Measurements from ENCODE around the gene HAUS6.
"Not testable (repeated sequence)": the region's sequence is repeated elsewhere in the genome, so short reads cannot be mapped to it uniquely, and the experiment has no call there.

HAUS6 gene, protein sequence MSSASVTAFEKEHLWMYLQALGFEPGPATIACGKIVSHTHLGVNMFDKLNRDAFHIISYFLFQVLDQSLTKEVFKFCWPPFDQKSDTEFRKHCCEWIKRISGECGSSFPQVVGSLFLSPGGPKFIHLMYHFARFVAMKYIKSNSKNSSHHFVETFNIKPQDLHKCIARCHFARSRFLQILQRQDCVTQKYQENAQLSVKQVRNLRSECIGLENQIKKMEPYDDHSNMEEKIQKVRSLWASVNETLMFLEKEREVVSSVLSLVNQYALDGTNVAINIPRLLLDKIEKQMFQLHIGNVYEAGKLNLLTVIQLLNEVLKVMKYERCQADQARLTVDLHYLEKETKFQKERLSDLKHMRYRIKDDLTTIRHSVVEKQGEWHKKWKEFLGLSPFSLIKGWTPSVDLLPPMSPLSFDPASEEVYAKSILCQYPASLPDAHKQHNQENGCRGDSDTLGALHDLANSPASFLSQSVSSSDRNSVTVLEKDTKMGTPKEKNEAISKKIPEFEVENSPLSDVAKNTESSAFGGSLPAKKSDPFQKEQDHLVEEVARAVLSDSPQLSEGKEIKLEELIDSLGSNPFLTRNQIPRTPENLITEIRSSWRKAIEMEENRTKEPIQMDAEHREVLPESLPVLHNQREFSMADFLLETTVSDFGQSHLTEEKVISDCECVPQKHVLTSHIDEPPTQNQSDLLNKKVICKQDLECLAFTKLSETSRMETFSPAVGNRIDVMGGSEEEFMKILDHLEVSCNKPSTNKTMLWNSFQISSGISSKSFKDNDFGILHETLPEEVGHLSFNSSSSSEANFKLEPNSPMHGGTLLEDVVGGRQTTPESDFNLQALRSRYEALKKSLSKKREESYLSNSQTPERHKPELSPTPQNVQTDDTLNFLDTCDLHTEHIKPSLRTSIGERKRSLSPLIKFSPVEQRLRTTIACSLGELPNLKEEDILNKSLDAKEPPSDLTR

DNA sequence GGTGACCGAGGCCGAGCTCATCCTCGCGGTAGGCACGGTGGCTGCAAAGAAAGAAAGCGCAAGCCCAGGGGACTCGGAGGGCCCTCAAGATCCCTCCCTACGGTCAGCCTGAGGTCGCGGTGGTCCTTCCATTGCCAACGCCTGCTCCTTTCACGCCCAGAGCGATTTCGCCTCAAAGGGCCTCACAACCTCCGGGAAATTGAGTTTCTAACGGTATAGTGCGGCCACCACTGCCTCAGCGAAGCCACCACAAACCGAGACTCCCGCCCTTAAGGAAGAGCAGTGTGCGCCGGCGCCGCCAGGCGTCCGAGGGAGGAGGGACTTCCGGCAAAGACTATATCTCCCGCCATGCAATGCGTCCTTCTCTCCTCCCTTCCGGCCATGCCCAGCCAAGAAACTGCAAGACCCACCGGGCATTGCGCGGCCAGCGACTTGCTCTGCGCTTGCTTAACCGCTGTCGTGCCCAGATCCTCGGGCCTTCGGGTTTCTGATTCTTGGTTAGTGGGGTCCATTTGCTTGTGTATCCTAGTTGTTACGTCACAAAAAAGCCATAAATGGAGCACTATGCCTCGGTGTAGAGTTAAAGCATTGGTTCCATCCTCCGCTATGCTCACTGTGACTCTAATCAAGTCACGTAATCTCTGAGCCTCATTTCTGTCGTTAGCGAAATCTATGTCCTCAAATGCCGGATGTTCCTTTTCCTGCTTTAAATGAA, at the start of gene HAUS6:
Gene HAUS6 (minus strand): TSS at position 274 of the 715 bp plus-strand sequence. CDS start 253 bp downstream, at position 21.
- Histone ChIP-seq H3K9me3 (no peaks in the 10 kb centered on the region), H3K4me3 (peak within 1 kb of the TSS; percentile 73 to 74), H3K27me3 (no peaks in the 10 kb centered on the region), H3K4me1 (peaks cover 0 to 13% (median 12%) of the 10 kb centered on the region in 4 donors), H3K27ac (peak within 1 kb of the TSS; percentile 78 to 83), H3K36me3 (no peaks in the 10 kb centered on the region)
- DNase-seq, result peak; percentile 96 to 98
- TF ChIP-seq, protein P1, sequence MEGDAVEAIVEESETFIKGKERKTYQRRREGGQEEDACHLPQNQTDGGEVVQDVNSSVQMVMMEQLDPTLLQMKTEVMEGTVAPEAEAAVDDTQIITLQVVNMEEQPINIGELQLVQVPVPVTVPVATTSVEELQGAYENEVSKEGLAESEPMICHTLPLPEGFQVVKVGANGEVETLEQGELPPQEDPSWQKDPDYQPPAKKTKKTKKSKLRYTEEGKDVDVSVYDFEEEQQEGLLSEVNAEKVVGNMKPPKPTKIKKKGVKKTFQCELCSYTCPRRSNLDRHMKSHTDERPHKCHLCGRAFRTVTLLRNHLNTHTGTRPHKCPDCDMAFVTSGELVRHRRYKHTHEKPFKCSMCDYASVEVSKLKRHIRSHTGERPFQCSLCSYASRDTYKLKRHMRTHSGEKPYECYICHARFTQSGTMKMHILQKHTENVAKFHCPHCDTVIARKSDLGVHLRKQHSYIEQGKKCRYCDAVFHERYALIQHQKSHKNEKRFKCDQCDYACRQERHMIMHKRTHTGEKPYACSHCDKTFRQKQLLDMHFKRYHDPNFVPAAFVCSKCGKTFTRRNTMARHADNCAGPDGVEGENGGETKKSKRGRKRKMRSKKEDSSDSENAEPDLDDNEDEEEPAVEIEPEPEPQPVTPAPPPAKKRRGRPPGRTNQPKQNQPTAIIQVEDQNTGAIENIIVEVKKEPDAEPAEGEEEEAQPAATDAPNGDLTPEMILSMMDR (IDR thresholded peaks at IDR 0.05), result peak; percentile 65 to 87
- intact Hi-C loops (cut with DNase I; ENCODE audit: low total_unique reads), result loop anchor here (10.0 kb wide), 2 partner anchors 58 to 272 kb away; partner anchors contain the start of gene RRAGA

DNA sequence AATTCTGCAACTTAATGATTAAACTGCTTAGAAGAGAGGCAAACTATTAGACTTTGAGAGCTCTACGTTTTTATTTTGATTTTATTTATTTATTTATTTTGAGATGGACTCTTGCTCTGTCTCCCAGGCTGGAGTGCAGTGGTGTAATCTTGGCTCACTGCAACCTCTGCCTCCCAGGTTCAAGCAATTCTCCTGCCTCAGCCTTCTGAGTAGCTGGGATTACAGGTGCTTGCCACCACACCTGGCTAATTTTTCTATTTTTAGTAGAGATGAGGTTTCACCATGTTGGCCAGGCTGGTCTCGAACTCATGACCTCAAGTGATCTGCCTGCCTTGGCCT, 49.4 kb upstream of the HAUS6 start:
- H3K4me1 ChIP-seq; intact Hi-C loops (cut with DNase I; ENCODE audit: low total_unique reads); H3K36me3 ChIP-seq; H3K27me3 ChIP-seq; H3K4me3 ChIP-seq; H3K27ac ChIP-seq; H3K9me3 ChIP-seq; DNase-seq: not testable (repeated sequence)

DNA sequence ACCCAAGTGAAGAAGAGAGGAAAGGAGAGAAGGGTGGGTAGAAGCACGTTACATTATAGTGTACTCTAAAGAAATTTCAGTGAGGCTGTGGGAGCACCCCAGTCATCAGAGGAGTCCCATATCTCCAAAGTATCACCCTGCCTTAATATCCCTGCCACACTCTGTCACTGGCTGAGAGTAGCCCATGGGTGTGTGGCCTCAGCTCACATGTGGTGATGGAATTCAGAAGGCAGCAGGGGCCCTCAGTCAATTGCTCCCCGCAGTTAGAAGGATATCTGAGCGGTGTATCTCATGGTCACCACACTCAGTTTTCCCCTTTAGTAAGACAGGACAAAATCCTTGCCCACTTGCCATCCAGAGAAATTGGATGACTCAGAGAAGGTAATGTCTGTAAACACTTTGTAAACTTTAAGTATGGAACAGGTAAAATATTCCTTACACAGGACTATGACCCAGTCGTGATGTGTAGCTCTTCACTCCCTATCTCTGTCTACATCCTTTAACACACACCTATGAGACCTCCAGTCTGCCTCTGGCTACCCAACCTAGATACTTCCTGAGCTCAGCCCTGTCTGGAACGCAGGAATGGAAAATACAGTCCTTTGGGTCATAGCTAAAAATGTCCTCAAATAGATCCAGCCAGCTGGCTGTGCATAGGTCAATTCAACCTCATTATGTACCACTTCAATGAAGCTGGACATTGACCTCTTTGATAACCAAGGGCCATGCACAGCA, 48.9 kb upstream of the HAUS6 start:
- no peak overlapping the region for H3K27ac ChIP-seq
- H3K9me3 ChIP-seq, result no peaks in the 10 kb centered on the region
- TF ChIP-seq, protein P1 (IDR thresholded peaks at IDR 0.05), result no peak
- H3K27me3 ChIP-seq, result no peaks in the 10 kb centered on the region
- H3K4me3 ChIP-seq, result no peak overlapping the region
- no peaks in the 10 kb centered on the region for H3K4me1 ChIP-seq
- H3K36me3 ChIP-seq, result no peaks in the 10 kb centered on the region
- intact Hi-C loops (cut with DNase I; ENCODE audit: low total_unique reads), result no loop called here
- no peak for DNase-seq

DNA sequence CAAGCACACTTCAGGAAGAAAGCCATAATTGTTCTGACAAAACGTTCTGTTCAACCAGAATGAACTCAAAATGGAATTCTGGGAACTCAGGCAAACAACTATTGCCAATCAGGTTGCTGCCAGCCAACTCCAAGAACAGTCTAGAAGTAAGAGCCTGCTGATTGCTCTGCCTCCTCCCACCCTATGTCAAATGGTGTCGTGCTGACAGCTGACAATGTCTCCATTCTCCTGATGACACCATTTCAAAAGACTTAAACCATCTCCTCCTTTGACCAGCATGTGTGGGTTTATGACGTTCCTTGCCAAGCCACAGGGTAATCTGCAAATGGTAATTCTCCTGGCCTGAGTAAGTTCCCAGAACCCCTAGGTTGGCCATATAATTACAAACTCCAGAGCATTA, 46.5 kb upstream of the HAUS6 start:
- Histone ChIP-seq H3K27me3 (no peaks in the 10 kb centered on the region), H3K4me3 (no peak overlapping the region), H3K9me3 (no peaks in the 10 kb centered on the region), H3K36me3 (no peaks in the 10 kb centered on the region), H3K27ac (no peak overlapping the region), H3K4me1 (no peaks in the 10 kb centered on the region)
- intact Hi-C loops (cut with DNase I; ENCODE audit: low total_unique reads), result no loop called here
- no peak for DNase-seq
- TF ChIP-seq, protein P1 (IDR thresholded peaks at IDR 0.05), result no peak

DNA sequence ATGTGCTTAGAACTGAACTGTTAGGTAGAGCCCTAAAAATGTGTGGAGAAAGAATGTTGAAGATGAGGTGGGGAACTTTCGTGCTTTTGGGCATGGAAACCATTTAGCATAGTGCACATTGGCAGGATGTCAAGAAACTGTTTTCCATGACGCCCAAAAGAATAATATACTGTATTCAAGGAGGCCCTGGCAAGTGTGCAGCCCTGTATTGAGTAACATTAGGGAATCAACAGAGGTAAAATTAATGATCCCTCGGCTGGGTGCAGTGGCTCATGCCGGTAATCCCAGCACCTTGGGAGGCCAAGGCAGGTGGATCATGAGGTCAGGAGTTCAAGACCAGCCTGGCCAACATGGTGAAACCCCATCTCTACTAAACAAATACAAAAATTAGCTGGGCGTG, 45.5 kb upstream of the HAUS6 start:
- TF ChIP-seq, protein P1 (IDR thresholded peaks at IDR 0.05), result no peak
- Histone ChIP-seq H3K36me3 (no peaks in the 10 kb centered on the region), H3K27me3 (no peaks in the 10 kb centered on the region), H3K27ac (no peak overlapping the region), H3K4me1 (no peaks in the 10 kb centered on the region), H3K4me3 (no peak overlapping the region), H3K9me3 (no peaks in the 10 kb centered on the region)
- DNase-seq, result no peak
- intact Hi-C loops (cut with DNase I; ENCODE audit: low total_unique reads), result no loop called here

All from tibial artery (tissue), 4 donors.